H9 (cell line): ENCODE measurements around the gene MYLK. TPM values are rescaled to one million over a fixed set of nuclear protein-coding genes. Genes with fewer than 3 reads are reported as not detected.

Source experiments
- DNase-seq: peaks from one replicate; pipeline ENCODE4 v3.0.0-alpha.2; 2017
- H2AFZ ChIP-seq: one replicate; pipeline ENCODE4 v1.6.1; 2013; ENCODE audit warnings: mild to moderate bottlenecking, low read length, control low read depth, moderate library complexity
- H2AK5ac ChIP-seq: 2 replicates; pipeline ENCODE4 v1.6.1; 2013; ENCODE audit warnings: low read length, control low read depth, mixed read lengths; ENCODE audit not compliant: insufficient read length
- H2BK120ac ChIP-seq: one replicate; pipeline ENCODE4 v1.6.1; 2013; ENCODE audit warnings: low read depth, mild to moderate bottlenecking, low read length, control low read depth, inconsistent platforms; ENCODE audit not compliant: poor library complexity, severe bottlenecking
- H2BK12ac ChIP-seq: 2 replicates; pipeline ENCODE4 v1.6.1; 2013; ENCODE audit warnings: low read length, control low read depth, mixed read lengths, low read depth; ENCODE audit not compliant: insufficient read length
- H2BK15ac ChIP-seq: 2 replicates; pipeline ENCODE4 v1.6.1; 2013; ENCODE audit warnings: low read depth, low read length, control low read depth
- H2BK20ac ChIP-seq: one replicate; pipeline ENCODE4 v1.6.1; 2013; ENCODE audit warnings: low read depth, mild to moderate bottlenecking, low read length, control low read depth, inconsistent platforms; ENCODE audit not compliant: poor library complexity, severe bottlenecking
- H2BK5ac ChIP-seq: 2 replicates; pipeline ENCODE4 v1.6.1; 2013; ENCODE audit warnings: low read length, control low read depth, mixed read lengths; ENCODE audit not compliant: insufficient read length
- H3K14ac ChIP-seq: 2 replicates; pipeline ENCODE4 v1.6.1; 2013; ENCODE audit warnings: low read length, control low read depth; ENCODE audit not compliant: insufficient read depth
- H3K18ac ChIP-seq: 2 replicates; pipeline ENCODE4 v1.6.1; 2013; ENCODE audit warnings: low read depth, mild to moderate bottlenecking, mixed read lengths, low read length, control low read depth; ENCODE audit not compliant: insufficient read length
- H3K23ac ChIP-seq: 2 replicates; pipeline ENCODE4 v1.6.1; 2013; ENCODE audit warnings: low read length, control low read depth, mixed read lengths, low read depth; ENCODE audit not compliant: insufficient read length
- H3K23me2 ChIP-seq: 2 replicates; pipeline ENCODE4 v1.6.1; 2013; ENCODE audit warnings: low read depth, mild to moderate bottlenecking, mixed read lengths, low read length, control low read depth; ENCODE audit not compliant: insufficient read length, poor library complexity, severe bottlenecking
- H3K27ac ChIP-seq: 2 replicates; pipeline ENCODE4 v1.5.1; 2013; ENCODE audit warnings: low read length, control low read depth, mixed read lengths, low read depth; ENCODE audit not compliant: insufficient read length
- H3K27me3 ChIP-seq: 2 replicates; pipeline ENCODE4 v1.6.1; 2013; ENCODE audit warnings: low read length, control low read depth, inconsistent platforms; ENCODE audit not compliant: insufficient read depth
- H3K4ac ChIP-seq: 2 replicates; pipeline ENCODE4 v1.6.1; 2013; ENCODE audit warnings: low read depth, mild to moderate bottlenecking, control low read depth, inconsistent platforms, low read length, moderate library complexity
- H3K4me1 ChIP-seq: 2 replicates; pipeline ENCODE4 v1.6.1; 2013; ENCODE audit warnings: low read length, control low read depth, inconsistent platforms; ENCODE audit not compliant: insufficient read depth
- H3K4me2 ChIP-seq: 2 replicates; pipeline ENCODE4 v1.6.1; 2013; ENCODE audit warnings: low read length, control low read depth, mixed read lengths; ENCODE audit not compliant: insufficient read length, insufficient read depth
- H3K56ac ChIP-seq: 2 replicates; pipeline ENCODE4 v1.6.1; 2013; ENCODE audit warnings: low read depth, mild to moderate bottlenecking, mixed read lengths, low read length, control low read depth; ENCODE audit not compliant: insufficient read length
- H3K79me1 ChIP-seq: 2 replicates; pipeline ENCODE4 v1.6.1; 2013; ENCODE audit warnings: low read depth, mild to moderate bottlenecking, moderate library complexity, low read length, control low read depth, inconsistent platforms; ENCODE audit not compliant: insufficient read depth, poor library complexity, severe bottlenecking
- H3K79me2 ChIP-seq: 2 replicates; pipeline ENCODE4 v1.6.1; 2013; ENCODE audit warnings: low read length, control low read depth, inconsistent platforms; ENCODE audit not compliant: insufficient read depth
- H3K9ac ChIP-seq: 2 replicates; pipeline ENCODE4 v1.6.1; 2013; ENCODE audit warnings: low read length, control low read depth, mixed read lengths; ENCODE audit not compliant: insufficient read length; ENCODE audit errors: extremely low read depth
- H3K9me3 ChIP-seq: one replicate; pipeline ENCODE4 v1.6.1; 2013; ENCODE audit warnings: low read depth, low read length, inconsistent platforms; ENCODE audit not compliant: control insufficient read depth
- H3T11ph ChIP-seq: one replicate; pipeline ENCODE4 v1.6.1; 2013; ENCODE audit warnings: mild to moderate bottlenecking, low read length, control low read depth, inconsistent platforms
- H4K20me1 ChIP-seq: one replicate; pipeline ENCODE4 v1.6.1; 2013; ENCODE audit not compliant: control insufficient read depth, insufficient read length, insufficient read depth
- H4K5ac ChIP-seq: 2 replicates; pipeline ENCODE4 v1.6.1; 2013; ENCODE audit warnings: low read depth, mild to moderate bottlenecking, mixed read lengths, low read length, control low read depth; ENCODE audit not compliant: insufficient read length
- H4K8ac ChIP-seq: replicated peaks from 2 replicates; pipeline ENCODE4 v1.6.1; 2013; ENCODE audit warnings: low read length, control low read depth, mixed read lengths, low read depth; ENCODE audit not compliant: insufficient read length
- H4K91ac ChIP-seq: 2 replicates; pipeline ENCODE4 v1.6.1; 2013; ENCODE audit warnings: low read depth, mild to moderate bottlenecking, moderate library complexity, mixed read lengths, low read length, control low read depth; ENCODE audit not compliant: insufficient read length
- H3K27ac Mint-ChIP-seq, 3 experiments: 2 replicates in 2 of 3; 3 replicates in 1 of 3; pipeline ENCODE4 v1.8.0; 2020 to 2021; ENCODE audit warnings: mixed read lengths in 3 of 3, mild to moderate bottlenecking in 1 of 3, moderate library complexity in 1 of 3
- H3K27me3 Mint-ChIP-seq: 2 replicates; pipeline ENCODE4 v1.8.0; 2021; ENCODE audit warnings: low read depth, mild to moderate bottlenecking, moderate library complexity, mixed read lengths
- H3K36me3 Mint-ChIP-seq, 3 experiments: 2 replicates in 2 of 3; 3 replicates in 1 of 3; pipeline ENCODE4 v1.8.0; 2020 to 2021; ENCODE audit warnings: low read depth in 3 of 3, mixed read lengths in 3 of 3; ENCODE audit not compliant: insufficient read depth in 1 of 3
- H3K4me1 Mint-ChIP-seq, 2 experiments: 2 replicates each; pipeline ENCODE4 v1.8.0; 2020; ENCODE audit warnings: mixed read lengths in 2 of 2
- H3K4me3 Mint-ChIP-seq, 2 experiments: 2 replicates in 1 of 2; 3 replicates in 1 of 2; pipeline ENCODE4 v1.8.0; 2020 to 2021; ENCODE audit warnings: mild to moderate bottlenecking in 2 of 2, mixed read lengths in 2 of 2, moderate library complexity in 1 of 2
- H3K9me3 Mint-ChIP-seq, 2 experiments: 2 replicates in 1 of 2; 3 replicates in 1 of 2; pipeline ENCODE4 v1.8.0; 2020; ENCODE audit warnings: mild to moderate bottlenecking in 2 of 2, mixed read lengths in 2 of 2, moderate library complexity in 1 of 2
- WGBS: extraction: QIAGEN DNeasy Blood & Tissue Kit; methylation state at CpG from one replicate; pipeline ENCODE4 v1.1.7; 2013; ENCODE audit warnings: missing lambda C conversion rate, low lambda C conversion rate, mixed read lengths; ENCODE audit not compliant: insufficient read length; ENCODE audit errors: extremely low coverage; 5-methylcytosine and 5-hydroxymethylcytosine counted together
- total RNA-seq: library from RNA; stranded (reverse); gene quantifications from 2 replicates; pipeline ENCODE4 v1.2.1, GENCODE V29; 2021
- TF ChIP-seq, protein P1 (sequence below): fragments of 200-600 bp; sonication (generic); conservative IDR thresholded peaks from 3 replicates; pipeline ENCODE4 v1.8.0; 2021; ENCODE audit warnings: antibody characterized with exemption, mild to moderate bottlenecking

MYLK gene
- total RNA-seq, 1 experiment from 2014 or later: 10.1 TPM

- Histone ChIP-seq H2BK20ac (no peak overlapping the region), H2BK12ac (no peak overlapping the region), H4K91ac (no peak overlapping the region), H3K79me1 (no peaks in the 10 kb centered on the region), H3K4me2 (no peak overlapping the region), H2BK5ac (no peak overlapping the region), H3K9me3 (no peaks in the 10 kb centered on the region), H2BK120ac (no peak overlapping the region), H3K14ac (no peak overlapping the region), H3K79me2 (no peaks in the 10 kb centered on the region), H3K4me1 (no peaks in the 10 kb centered on the region; the same call in 1 of the 2 replicates), H2AFZ (no peak overlapping the region), H4K5ac (no peak overlapping the region), H4K8ac (no peak overlapping the region), H3T11ph (no peak overlapping the region), H2BK15ac (no peak overlapping the region), H3K18ac (no peak overlapping the region), H4K20me1 (no peaks in the 10 kb centered on the region), H3K27ac (no peak overlapping the region), H3K23ac (no peak overlapping the region), H2AK5ac (no peak overlapping the region), H3K4ac (no peak overlapping the region), H3K56ac (no peak overlapping the region), H3K9ac (no peak overlapping the region), H3K27me3 (no peaks in the 10 kb centered on the region), H3K23me2 (no peaks in the 10 kb centered on the region)
- Mint-ChIP-seq H3K4me1 (peaks cover 12 to 13% of the 10 kb centered on the region in 2 experiments), H3K27ac (no peak overlapping the region), H3K4me3 (no peak overlapping the region), H3K9me3 (no peaks in the 10 kb centered on the region), H3K27me3 (no peaks in the 10 kb centered on the region), H3K36me3 (no peaks in the 10 kb centered on the region)
- no peak for DNase-seq
- WGBS: no CpG with 5 or more reads among the region's 2 CpGs
- TF ChIP-seq, protein P1, sequence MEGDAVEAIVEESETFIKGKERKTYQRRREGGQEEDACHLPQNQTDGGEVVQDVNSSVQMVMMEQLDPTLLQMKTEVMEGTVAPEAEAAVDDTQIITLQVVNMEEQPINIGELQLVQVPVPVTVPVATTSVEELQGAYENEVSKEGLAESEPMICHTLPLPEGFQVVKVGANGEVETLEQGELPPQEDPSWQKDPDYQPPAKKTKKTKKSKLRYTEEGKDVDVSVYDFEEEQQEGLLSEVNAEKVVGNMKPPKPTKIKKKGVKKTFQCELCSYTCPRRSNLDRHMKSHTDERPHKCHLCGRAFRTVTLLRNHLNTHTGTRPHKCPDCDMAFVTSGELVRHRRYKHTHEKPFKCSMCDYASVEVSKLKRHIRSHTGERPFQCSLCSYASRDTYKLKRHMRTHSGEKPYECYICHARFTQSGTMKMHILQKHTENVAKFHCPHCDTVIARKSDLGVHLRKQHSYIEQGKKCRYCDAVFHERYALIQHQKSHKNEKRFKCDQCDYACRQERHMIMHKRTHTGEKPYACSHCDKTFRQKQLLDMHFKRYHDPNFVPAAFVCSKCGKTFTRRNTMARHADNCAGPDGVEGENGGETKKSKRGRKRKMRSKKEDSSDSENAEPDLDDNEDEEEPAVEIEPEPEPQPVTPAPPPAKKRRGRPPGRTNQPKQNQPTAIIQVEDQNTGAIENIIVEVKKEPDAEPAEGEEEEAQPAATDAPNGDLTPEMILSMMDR: no peak
Measured at GRCh38 chr3:123762805-123763204, 121.3 kb downstream of the MYLK start.
